GM18499 (cell line): ENCODE measurements around the gene ADAT3.

Experiments
- ATAC-seq: cut with Tn5 transposase; IDR thresholded peaks from one replicate; pipeline ENCODE4 v1.9.1; 2021; ENCODE audit warnings: moderate number of reproducible peaks; ENCODE audit not compliant: insufficient read depth, unreplicated experiment

The ADAT3 gene

DNA sequence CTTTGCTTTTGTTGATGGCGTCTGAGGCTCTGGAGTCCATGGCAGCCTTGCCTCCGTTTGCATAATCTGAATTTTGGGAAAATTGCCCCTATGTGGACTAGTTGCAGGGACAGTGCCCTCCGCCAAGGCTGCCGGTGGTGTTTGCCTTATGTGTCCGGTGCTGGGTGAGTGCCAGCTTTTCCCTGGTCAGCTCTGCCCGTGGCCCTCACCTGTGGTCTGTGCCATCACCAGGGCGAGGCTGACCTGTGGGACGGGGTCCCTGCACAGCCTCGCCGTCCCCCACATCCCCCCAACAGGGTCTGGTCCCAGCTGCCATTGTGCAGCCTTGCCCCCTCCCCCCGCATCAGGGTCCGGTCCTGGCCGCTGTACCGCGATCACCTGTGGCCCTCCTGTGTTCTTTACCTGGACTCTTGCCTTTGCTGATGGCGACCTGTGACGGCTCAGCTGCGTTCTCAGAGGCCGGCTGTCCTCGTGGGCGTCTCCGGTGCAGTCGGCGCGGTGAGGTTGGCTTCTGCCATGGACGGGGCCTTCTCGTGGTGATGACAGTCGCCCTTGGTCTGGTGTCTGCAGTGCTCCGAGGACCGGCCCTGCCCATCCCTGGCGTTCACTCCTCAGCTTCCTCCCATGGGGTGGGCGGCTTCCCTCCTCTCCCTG, 48.4 kb downstream of the ADAT3 start:
- ATAC-seq, result no peak

- ATAC-seq, result no peak
Observed at GRCh38 chr19:1954532-1954933, 49.3 kb downstream of the ADAT3 start.

GRCh38 chr19:1955171-1956121, 50.2 kb downstream of the ADAT3 start:
- ATAC-seq, result no peak

DNA sequence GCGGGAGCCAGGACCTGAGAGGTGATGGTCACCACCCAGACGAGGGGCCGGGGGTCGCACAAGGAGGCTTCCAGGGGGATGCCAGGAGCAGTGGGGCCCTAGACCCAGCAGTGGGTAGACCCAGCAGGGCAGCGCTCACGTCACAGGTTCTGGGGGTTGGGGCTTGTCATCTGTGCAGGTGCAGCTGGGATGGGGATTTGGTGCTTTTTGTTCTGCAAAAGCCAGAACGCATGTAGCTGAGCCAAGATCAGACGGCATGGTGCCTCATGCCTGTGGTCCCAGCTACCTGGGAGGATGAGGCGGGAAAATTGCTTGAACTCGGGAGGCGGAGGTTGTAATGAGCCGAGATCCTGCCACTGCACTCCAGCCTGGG, 50.9 kb downstream of the ADAT3 start:
- ATAC-seq, result no peak

DNA sequence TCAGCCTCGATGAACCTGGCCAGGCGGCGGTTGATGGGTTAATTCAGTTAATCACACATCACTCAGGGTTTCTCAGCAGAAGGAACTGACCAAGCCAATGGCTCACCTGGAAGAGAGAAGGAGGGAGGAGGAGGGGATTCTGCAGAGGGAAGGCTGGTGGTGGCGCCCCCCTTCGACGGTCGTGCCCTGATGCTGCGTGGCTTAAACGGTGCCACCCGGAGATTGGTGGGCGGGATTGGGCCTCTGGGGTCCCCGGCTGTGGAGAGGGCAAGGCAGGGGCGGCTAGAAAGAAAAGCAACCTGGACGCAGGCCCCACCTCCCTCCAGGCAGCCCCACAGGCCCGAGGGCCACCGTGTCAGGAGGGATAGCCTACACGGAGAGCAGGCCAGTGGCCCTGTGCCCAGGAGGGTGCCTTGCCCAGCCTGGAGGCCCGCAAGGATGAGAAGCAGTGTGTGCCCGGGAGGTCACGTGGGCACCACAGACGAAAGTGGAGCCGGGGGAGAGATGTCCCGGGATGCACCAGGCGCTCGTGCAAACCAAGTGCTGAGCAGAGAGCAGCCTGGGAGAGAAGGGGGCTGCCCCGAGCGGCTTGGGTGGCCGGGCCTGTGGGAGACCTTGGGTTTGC, 51.8 kb downstream of the ADAT3 start:
- ATAC-seq, result no peak

- ATAC-seq, result no peak
Observed at GRCh38 chr19:1957562-1958248, 52.5 kb downstream of the ADAT3 start.

GRCh38 chr19:1959928-1960589, 54.9 kb downstream of the ADAT3 start:
- no peak for ATAC-seq

- ATAC-seq, result no peak
Observed at GRCh38 chr19:1961000-1961883, 56.0 kb downstream of the ADAT3 start.

DNA sequence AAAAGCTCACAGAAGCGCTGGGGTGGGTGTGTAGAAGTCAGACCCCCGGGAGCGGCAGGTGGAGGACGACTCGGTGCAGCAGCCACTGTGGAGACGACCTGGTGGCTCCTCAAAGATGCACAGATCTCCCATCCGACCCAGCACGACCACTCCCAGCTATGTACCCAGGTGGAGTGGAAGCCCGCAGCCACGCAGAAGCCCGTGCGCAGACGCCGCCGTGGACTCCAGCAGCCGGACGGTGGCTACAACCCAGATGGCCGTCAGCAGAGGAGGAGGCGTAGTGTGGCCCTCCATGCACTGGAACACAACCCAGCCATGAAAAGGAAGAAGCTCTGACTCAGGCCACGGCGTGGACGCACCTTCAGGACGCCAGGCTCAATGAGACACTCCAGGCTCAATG, 57.5 kb downstream of the ADAT3 start:
- ATAC-seq, result no peak
